ENCODE data around the gene BMPR1A. TPM values are rescaled to one million over a fixed set of nuclear protein-coding genes. Genes with fewer than 3 reads are reported as not detected.

BMPR1A gene
- total and polyA plus RNA-seq, 9 of the 15 experiments (the other 6 are each of a cell fraction or from before 2014, with no cell fraction given) = 1.6 to 17.5 (median 9.1) TPM

GRCh38 chr10:86765548-86765947 is 9.1 kb downstream of the BMPR1A start:
- FAIRE-seq = no peak
- DNase-seq (ENCODE audit: extremely low read depth in 1 of 4, low spot score in 3 of 4) = no peak
- Histone ChIP-seq H3K4me2 (ENCODE audit: insufficient read depth, low read length) (no peak overlapping the region), H3K27ac (ENCODE audit: extremely low read depth, low read depth, low read length) (no peak overlapping the region), H3K4me1 (replicated peaks in 1 of 2; ENCODE audit: control insufficient read depth in 2 of 2, insufficient read depth in 2 of 2, low read length in 2 of 2) (peaks cover 20 to 24% of the 10 kb centered on the region in 2 experiments; a peak in 4 of 5 replicates), H3K27me3 (ENCODE audit: control insufficient read depth in 2 of 2, insufficient read depth in 2 of 2, low read length in 2 of 2) (no peaks in the 10 kb centered on the region), H4K20me1 (replicated peaks; ENCODE audit: control insufficient read depth, insufficient read depth, low read length) (0 out of 2 replicates have a peak, but pooled peaks cover 4% of the 10 kb centered on the region), H3K9me3 (replicated peaks; ENCODE audit: control insufficient read depth, insufficient read depth, low read depth, low read length) (no peaks in the 10 kb centered on the region), H3K9me1 (ENCODE audit: control insufficient read depth, insufficient read depth, low read length) (no peaks in the 10 kb centered on the region), H3K4me3 (no peak overlapping the region), H2AFZ (ENCODE audit: low read depth, low read length) (no peak overlapping the region), H3K36me3 (ENCODE audit: control insufficient read depth, insufficient read depth, low read length) (no peaks in the 10 kb centered on the region), H3K79me2 (ENCODE audit: control insufficient read depth, insufficient read depth, low read length) (peaks cover 80% of the 10 kb centered on the region), H3K9ac (ENCODE audit: insufficient read depth in 1 of 2, low read depth in 2 of 2, low read length in 2 of 2) (no peak overlapping the region)
- TF ChIP-seq ZNF444 (CRISPR knock-in tag; IDR thresholded peaks at IDR 0.05) = no peak
- no peak for TF ChIP-seq SMC3 (conservative IDR thresholded peaks at IDR 0.05; ENCODE audit: insufficient read depth, low read depth, low read length)
- no peak for TF ChIP-seq CBX3 (IDR thresholded peaks at IDR 0.05; ENCODE audit: borderline replicate concordance in 1 of 2, low read length in 2 of 2)
- no peak for TF ChIP-seq HDAC8 (tag; IDR thresholded peaks at IDR 0.05)
- TF ChIP-seq CCNT2 (IDR thresholded peaks at IDR 0.05; ENCODE audit: borderline replicate concordance, extremely low read depth, insufficient read length, low read depth, low read length) = no peak
- TF ChIP-seq ARID1B (IDR thresholded peaks at IDR 0.05) = no peak
- CTCF ChIA-PET (ENCODE audit: low intra/inter-chr PET ratio) = no interaction called here
- in situ Hi-C loops (cut with MboI) (no loop called here), intact Hi-C loops (cut with micrococcal nuclease) (no loop called here)
- BruUV-seq (replicated peaks) = no TSS peak
- 83% methylated on average over 1 of the region's 2 CpGs for WGBS (ENCODE audit: insufficient coverage, low coverage, missing lambda C conversion rate)
- no peak for ATAC-seq
- POLR2A ChIA-PET = interaction anchor here (1.3 to 1.5 kb wide), 2 partner anchors 8 to 9 kb away, joined by 3 to 8 read pairs; partner anchors contain the start of gene BMPR1A

Data from K562 (cell line).